A673 (cell line): ENCODE data around the gene PLCB4. TPM values are rescaled to one million over a fixed set of nuclear protein-coding genes. Genes with fewer than 3 reads are reported as not detected.

Source experiments
- BruUV-seq: library from RNA; stranded (reverse); fragments of 400-500 nt; replicated peaks from 2 replicates; lab custom pipeline; 2021; lab: Mats Ljungman, UMichigan
- CTCF ChIA-PET: fragments of 300-600 bp; sonication (Branson Sonifier 250); formaldehyde crosslinking; loops from one replicate; lab custom pipeline; 2022; ENCODE audit warnings: antibody characterized with exemption; lab: Charles Lee
- POLR2A ChIA-PET: fragments of 300-600 bp; sonication (Branson Sonifier 250); formaldehyde crosslinking; loops from one replicate; lab custom pipeline; 2022; ENCODE audit warnings: antibody characterized with exemption; ENCODE audit not compliant: low non-redundant PET; lab: Charles Lee
- DNase-seq: peaks from one replicate; pipeline ENCODE4 v3.0.0-alpha.2; 2015; ENCODE audit warnings: low spot score
- H3K27ac ChIP-seq: fragments of 200-600 bp; sonication (generic); 2 replicates; pipeline ENCODE4 v1.5.1; 2016; ENCODE audit warnings: mixed run types, low read depth, mild to moderate bottlenecking, mixed read lengths, antibody characterized with exemption, low read length; ENCODE audit not compliant: poor library complexity, severe bottlenecking
- H3K27me3 ChIP-seq: fragments of 200-600 bp; sonication (generic); replicated peaks from 2 replicates; pipeline ENCODE4 v1.6.1; 2017; ENCODE audit warnings: mixed run types, low read depth, mild to moderate bottlenecking, mixed read lengths, antibody characterized with exemption, low read length; ENCODE audit not compliant: insufficient read depth, poor library complexity
- H3K36me3 ChIP-seq: fragments of 200-600 bp; sonication (generic); 2 replicates; pipeline ENCODE4 v1.6.1; 2016; ENCODE audit warnings: mixed run types, mild to moderate bottlenecking, mixed read lengths, antibody characterized with exemption, low read length; ENCODE audit not compliant: insufficient read depth, poor library complexity, severe bottlenecking
- H3K4me1 ChIP-seq: fragments of 200-600 bp; sonication (generic); 2 replicates; pipeline ENCODE4 v1.6.1; 2017; ENCODE audit warnings: mixed run types, mild to moderate bottlenecking, mixed read lengths, antibody characterized with exemption, low read length; ENCODE audit not compliant: insufficient read depth, poor library complexity, severe bottlenecking
- H3K4me3 ChIP-seq: fragments of 200-600 bp; sonication (generic); 2 replicates; pipeline ENCODE4 v1.5.1; 2016; ENCODE audit warnings: low read depth, mixed run types, mild to moderate bottlenecking, mixed read lengths, low read length; ENCODE audit not compliant: poor library complexity, severe bottlenecking
- H3K9me3 ChIP-seq: fragments of 200-600 bp; sonication (generic); 2 replicates; pipeline ENCODE4 v1.6.1; 2016; ENCODE audit warnings: mixed run types, low read depth, mild to moderate bottlenecking, mixed read lengths, antibody characterized with exemption, low read length; ENCODE audit not compliant: poor library complexity, severe bottlenecking
- EZH2 ChIP-seq: fragments of 200-600 bp; sonication (generic); IDR thresholded peaks from 2 replicates; pipeline ENCODE4 v1.6.1; 2017; ENCODE audit warnings: borderline replicate concordance, low read depth, mild to moderate bottlenecking, mixed read lengths, antibody characterized with exemption, low read length; ENCODE audit not compliant: poor library complexity, severe bottlenecking
- intact Hi-C: fragments of 100-400 bp; cut with micrococcal nuclease; formaldehyde crosslinking; loops from one replicate; pipeline ENCODE4 v1.10.0; 2022; ENCODE audit not compliant: unreplicated experiment
- total RNA-seq: library from RNA; stranded (reverse); gene quantifications from 2 replicates; pipeline ENCODE4 v1.2.3, GENCODE V29; 2021
- TF ChIP-seq, protein P1 (sequence below): fragments of 300-800, 200-600 bp; sonication (generic); conservative IDR thresholded peaks from 2 replicates; pipeline ENCODE4 v1.5.1; 2017; ENCODE audit warnings: low read depth, mild to moderate bottlenecking, antibody characterized with exemption, low read length, moderate library complexity, mixed read lengths

PLCB4 gene
- total RNA-seq, 1 experiment from 2014 or later: 6.2 TPM

DNA sequence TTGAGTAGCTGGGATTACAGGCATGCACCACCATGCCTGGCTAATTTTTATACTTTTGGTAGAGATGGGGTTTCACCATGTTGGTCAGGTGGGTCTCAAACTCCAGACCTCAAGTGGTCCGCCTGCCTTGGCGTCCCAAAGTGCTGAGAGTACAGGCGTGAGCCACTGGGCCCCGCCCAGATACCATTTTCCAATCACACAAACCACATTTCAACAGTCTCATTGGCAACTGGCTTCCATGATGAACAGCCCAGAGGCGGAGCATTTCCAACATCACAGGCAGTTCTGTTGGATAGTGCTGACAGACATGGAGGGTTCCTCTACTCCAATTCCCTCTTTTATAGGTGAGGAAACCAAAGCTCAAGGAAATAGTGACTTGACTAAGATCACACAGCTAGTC is 43.9 kb upstream of the PLCB4 start:
- peaks cover 16% of the 10 kb centered on the region for H3K4me1 ChIP-seq
- intact Hi-C loops: no loop called here
- no TSS peak for BruUV-seq
- no peak for DNase-seq
- no peaks in the 10 kb centered on the region for H3K27me3 ChIP-seq
- no peak overlapping the region for H3K4me3 ChIP-seq
- H3K36me3 ChIP-seq: no peaks in the 10 kb centered on the region
- ChIA-PET CTCF (no interaction called here), POLR2A (no interaction called here)
- TF ChIP-seq EZH2: no peak
- H3K9me3 ChIP-seq: no peaks in the 10 kb centered on the region
- no peak overlapping the region for H3K27ac ChIP-seq

DNA sequence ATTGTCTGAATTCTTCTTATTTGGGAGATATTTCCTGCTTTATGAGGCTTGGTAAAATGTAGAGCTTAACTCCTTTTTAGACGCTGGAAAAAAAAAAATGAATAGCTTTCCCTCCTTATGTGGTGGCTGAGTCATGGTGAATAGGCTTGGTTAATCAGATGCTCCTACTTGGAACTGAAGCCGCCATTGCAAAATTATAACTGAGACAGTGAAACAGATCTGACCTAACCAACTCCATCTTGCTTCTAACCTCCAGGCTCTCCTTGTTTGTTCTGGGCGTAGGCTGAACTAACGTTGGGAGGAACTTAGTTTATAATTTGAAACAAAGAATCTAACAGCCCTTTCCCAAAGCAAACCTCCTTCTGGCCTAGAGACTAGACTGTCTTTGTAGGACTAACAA is 43.2 kb upstream of the PLCB4 start:
- Histone ChIP-seq H3K4me1 (peaks cover 16% of the 10 kb centered on the region), H3K36me3 (no peaks in the 10 kb centered on the region), H3K27me3 (no peaks in the 10 kb centered on the region), H3K4me3 (no peak overlapping the region), H3K9me3 (no peaks in the 10 kb centered on the region), H3K27ac (no peak overlapping the region)
- TF ChIP-seq EZH2: no peak
- TF ChIP-seq, protein P1, sequence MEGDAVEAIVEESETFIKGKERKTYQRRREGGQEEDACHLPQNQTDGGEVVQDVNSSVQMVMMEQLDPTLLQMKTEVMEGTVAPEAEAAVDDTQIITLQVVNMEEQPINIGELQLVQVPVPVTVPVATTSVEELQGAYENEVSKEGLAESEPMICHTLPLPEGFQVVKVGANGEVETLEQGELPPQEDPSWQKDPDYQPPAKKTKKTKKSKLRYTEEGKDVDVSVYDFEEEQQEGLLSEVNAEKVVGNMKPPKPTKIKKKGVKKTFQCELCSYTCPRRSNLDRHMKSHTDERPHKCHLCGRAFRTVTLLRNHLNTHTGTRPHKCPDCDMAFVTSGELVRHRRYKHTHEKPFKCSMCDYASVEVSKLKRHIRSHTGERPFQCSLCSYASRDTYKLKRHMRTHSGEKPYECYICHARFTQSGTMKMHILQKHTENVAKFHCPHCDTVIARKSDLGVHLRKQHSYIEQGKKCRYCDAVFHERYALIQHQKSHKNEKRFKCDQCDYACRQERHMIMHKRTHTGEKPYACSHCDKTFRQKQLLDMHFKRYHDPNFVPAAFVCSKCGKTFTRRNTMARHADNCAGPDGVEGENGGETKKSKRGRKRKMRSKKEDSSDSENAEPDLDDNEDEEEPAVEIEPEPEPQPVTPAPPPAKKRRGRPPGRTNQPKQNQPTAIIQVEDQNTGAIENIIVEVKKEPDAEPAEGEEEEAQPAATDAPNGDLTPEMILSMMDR: no peak
- ChIA-PET POLR2A (no interaction called here), CTCF (interaction anchor here (0.6 kb wide), 1 partner anchor 266 kb away, joined by 14 read pairs; no protein-coding TSS in a partner anchor)
- no peak for DNase-seq
- BruUV-seq: no TSS peak
- intact Hi-C loops: no loop called here

DNA sequence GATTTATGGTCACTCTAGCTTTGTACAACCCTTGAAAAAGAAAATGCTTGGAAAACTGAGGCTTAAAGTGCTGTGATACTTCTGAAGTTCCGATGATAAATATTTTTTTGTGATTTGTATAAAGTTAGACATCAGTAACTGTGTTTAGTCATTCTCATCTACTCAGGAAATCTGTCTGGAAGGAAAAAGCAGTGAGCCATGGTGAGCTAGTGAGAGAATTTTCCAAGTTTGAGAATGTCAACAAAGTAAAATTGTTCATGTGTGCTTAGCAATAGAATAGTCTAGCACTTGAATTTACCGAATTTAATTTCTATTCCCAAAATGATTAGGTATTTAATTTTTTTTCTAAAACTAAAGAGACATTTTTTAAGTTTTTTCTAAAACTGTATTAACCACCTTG is 41.3 kb upstream of the PLCB4 start:
- intact Hi-C loops: no loop called here
- DNase-seq: no peak
- no peak overlapping the region for H3K27ac ChIP-seq
- H3K9me3 ChIP-seq: no peaks in the 10 kb centered on the region
- H3K4me1 ChIP-seq: no peaks in the 10 kb centered on the region
- ChIA-PET POLR2A (no interaction called here), CTCF (no interaction called here)
- BruUV-seq: no TSS peak
- no peaks in the 10 kb centered on the region for H3K36me3 ChIP-seq
- H3K27me3 ChIP-seq: no peaks in the 10 kb centered on the region
- H3K4me3 ChIP-seq: no peak overlapping the region
- TF ChIP-seq, protein P1: no peak
- no peak for TF ChIP-seq EZH2

DNA sequence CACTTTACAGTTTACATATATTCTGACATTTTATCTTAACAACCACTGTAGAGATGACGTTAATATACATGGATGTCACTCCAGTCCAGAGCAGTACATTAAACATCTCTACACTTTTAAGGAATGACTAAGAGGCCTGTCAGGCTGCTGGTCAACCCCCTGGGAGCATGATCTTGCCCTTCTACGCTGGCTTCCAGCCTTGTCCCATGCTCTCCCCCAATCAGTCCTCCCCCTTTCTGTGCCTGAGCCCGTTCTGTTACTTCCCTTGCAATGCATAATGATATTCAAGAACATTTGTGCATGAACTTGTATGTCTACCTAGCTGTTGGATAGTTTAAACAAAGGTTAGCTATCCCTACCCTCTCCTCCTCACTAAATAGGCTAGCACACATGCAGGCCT is 40.5 kb upstream of the PLCB4 start:
- CTCF ChIA-PET: no interaction called here

More for the DNA sequence above, 40.5 kb upstream of the PLCB4 start:
- no peak overlapping the region for H3K4me3 ChIP-seq
- no peaks in the 10 kb centered on the region for H3K36me3 ChIP-seq
- POLR2A ChIA-PET: no interaction called here
- intact Hi-C loops: no loop called here
- H3K27me3 ChIP-seq: no peaks in the 10 kb centered on the region
- no TSS peak for BruUV-seq
- H3K9me3 ChIP-seq: no peaks in the 10 kb centered on the region
- DNase-seq: no peak
- no peak overlapping the region for H3K27ac ChIP-seq
- no peaks in the 10 kb centered on the region for H3K4me1 ChIP-seq
- TF ChIP-seq EZH2: no peak
- TF ChIP-seq, protein P1: no peak
